HG02884 (cell line): ENCODE measurements around the gene CALHM4.
A peak's percentile ranks its signal among the peaks of the same experiment; 100 is the strongest.

Experiments
- ATAC-seq: cut with Tn5 transposase; IDR thresholded peaks from one replicate; pipeline ENCODE4 v1.9.1; 2021; ENCODE audit warnings: mild to moderate bottlenecking, moderate library complexity; ENCODE audit not compliant: unreplicated experiment

The CALHM4 gene, protein sequence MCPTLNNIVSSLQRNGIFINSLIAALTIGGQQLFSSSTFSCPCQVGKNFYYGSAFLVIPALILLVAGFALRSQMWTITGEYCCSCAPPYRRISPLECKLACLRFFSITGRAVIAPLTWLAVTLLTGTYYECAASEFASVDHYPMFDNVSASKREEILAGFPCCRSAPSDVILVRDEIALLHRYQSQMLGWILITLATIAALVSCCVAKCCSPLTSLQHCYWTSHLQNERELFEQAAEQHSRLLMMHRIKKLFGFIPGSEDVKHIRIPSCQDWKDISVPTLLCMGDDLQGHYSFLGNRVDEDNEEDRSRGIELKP

GRCh38 chr6:116553451-116553850 is at the start of gene CALHM4:
CALHM4 (plus strand) TSS chr6:116553751; CDS start chr6:116553794, 43 bp downstream.
- no peak for ATAC-seq

GRCh38 chr6:116507324-116507723 is 46.2 kb upstream of the CALHM4 start:
- ATAC-seq: no peak

GRCh38 chr6:116508527-116508926 is 45.0 kb upstream of the CALHM4 start:
- no peak for ATAC-seq

DNA sequence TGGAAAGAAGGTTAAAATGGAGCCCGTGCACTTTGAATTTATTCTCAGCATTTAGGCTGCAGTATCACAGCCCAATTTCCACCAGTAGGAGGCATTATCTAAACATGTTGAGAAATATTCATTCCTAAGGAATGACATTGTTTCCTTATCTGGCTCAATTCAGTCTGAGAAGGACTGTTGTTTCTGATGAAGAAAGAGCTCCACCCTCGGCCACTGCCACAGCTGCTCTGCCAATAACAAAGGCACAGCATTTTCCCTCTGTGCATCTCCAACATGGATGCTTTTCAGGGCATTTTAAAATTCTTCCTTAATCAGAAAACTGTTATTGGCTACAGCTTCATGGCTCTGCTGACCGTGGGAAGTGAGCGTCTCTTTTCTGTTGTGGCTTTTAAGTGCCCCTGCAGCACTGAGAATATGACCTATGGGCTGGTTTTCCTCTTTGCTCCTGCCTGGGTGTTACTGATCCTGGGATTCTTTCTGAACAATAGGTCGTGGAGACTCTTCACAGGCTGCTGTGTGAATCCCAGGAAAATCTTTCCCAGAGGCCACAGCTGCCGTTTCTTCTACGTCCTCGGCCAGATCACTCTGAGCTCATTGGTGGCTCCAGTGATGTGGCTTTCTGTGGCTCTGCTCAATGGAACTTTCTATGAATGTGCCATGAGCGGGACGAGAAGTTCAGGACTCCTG is 42.0 kb upstream of the CALHM4 start, which contains the start of gene CALHM5:
Gene CALHM5 (plus strand): TSS at position 216 of the 687 bp plus-strand sequence. CDS start 58 bp downstream, at position 274.
- no peak for ATAC-seq

DNA sequence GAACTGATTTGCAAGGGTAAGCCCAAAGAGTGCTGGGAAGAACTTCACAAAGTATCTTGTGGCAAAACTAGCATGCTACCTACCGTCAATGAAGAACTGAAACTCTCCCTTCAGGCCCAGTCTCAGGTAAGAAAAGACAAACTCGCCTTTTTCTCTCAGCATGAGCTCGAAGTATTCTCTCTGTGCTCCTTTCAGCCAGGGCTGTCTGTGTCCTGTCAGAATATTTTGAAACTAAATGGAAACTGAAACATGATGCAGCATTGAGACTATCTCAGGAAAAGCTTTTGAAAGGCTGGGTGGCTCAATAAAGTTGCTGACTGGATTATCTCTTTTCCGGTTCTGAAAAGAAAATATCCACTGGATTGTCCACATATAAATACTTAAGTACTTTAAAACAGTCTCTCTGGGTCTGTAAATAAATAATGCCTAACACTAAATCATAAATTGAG is 41.4 kb upstream of the CALHM4 start:
- peak; percentile 85 for ATAC-seq

DNA sequence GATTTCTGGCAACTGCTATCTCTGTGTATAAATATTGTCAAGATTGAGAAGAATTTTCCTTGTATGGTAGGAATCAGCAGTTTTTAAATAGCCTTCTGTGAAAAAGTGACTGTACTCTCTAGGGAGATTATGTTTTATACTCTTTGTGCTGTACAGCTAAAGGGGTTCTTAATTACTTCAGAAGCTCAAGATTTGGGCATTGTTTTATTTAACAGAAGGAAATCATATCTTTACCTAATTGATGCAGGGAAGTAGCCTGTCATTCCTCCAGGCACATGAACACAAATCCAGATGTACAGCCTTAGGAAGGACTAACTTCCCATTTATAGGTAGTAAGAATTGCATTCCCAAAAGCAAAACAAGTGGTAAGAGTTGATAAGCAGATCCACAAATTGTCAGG is 40.8 kb upstream of the CALHM4 start:
- ATAC-seq: no peak

- ATAC-seq: no peak
Observed at GRCh38 chr6:116513224-116513875, 40.2 kb upstream of the CALHM4 start.

DNA sequence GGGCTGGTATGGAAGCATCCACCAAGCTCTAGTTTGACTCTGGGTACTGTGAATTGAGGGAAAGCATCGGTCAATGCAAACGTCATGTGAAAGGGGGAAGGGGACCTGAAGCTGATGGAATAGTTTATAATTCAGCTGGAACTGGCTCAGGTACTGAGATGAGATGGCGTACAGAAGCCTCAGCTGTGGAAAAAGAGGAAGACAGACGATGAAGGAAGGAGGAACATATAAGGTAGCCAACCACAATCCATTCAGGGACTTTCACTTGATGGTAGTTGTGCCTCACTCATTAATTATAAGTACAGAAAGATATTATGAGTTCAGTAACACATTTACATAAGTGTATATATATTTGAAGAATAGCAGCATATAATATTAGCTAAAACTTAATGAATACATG is 39.4 kb upstream of the CALHM4 start:
- ATAC-seq: no peak

GRCh38 chr6:116515141-116515540 is 38.4 kb upstream of the CALHM4 start:
- no peak for ATAC-seq

DNA sequence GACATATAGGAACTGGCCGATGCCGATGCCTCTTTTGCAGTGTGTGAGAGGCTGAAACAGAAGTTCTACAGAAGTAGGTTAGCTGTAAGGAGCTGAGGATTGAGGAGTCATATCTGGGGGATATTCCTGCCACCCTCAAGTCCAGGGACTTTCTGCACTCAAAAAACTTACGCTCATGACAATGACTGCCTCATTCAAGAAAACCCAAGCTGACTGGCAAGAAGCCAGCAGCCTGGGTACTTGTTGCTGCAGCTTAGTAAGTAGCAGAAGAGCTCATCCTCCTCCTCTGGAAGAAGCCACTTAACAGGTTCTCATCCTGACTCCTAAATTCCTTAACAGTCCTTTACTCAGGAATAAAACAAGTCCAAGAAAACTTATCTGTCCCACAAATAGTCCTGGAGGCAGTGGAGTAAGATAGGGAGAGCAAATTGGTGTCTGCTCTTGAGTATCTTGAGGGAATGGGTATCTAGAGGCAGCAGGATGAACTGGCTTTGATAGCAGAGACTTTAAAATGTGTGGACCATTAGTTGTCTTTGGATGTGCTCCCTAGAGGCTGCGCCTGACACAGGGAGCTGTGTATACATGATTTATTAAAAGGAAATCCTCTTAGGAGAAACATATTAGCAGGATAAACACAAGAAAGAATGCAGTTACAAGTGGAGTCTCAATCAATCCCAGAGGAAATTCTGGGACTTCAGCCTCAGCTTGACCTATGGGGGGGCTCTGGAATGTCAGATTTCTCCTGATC is 34.8 kb upstream of the CALHM4 start:
- ATAC-seq: no peak

DNA sequence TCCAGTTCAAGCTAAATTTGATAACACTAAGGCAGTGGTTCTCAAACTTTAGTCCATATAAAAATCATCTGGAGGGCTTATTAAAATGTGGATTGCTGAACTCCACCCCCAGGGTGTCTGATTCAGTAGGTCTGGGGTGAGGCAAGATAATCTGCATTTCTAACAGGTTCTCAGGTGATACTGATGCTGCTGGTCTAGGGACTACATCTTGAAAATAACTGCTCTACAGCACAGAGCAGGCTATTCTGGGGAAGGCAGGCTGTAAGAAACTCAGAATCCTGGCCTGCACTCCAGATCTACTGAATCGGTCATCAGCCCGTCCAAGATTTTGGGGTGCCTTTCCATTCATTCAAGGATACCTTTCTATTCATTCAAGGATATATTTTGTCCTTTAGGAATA is 30.7 kb upstream of the CALHM4 start:
- ATAC-seq: no peak

DNA sequence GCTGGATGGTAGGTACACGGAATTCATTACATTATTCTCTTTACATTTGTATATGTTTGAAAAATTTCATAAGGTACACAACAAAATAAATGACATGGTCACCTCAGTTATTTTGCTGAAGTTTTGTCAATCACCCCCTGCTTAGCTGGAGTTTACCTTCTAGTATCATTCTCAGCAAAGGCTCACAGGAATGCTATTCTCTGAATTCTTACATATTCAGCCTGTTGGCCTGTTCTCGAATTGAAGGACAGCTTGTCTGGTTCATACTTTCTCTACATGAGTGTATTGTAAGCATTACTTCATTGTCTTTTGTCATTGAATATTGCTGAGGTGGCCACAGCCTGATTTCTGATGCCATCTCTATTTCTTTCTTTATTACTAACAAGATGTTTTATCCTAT is 29.3 kb upstream of the CALHM4 start:
- ATAC-seq: no peak

DNA sequence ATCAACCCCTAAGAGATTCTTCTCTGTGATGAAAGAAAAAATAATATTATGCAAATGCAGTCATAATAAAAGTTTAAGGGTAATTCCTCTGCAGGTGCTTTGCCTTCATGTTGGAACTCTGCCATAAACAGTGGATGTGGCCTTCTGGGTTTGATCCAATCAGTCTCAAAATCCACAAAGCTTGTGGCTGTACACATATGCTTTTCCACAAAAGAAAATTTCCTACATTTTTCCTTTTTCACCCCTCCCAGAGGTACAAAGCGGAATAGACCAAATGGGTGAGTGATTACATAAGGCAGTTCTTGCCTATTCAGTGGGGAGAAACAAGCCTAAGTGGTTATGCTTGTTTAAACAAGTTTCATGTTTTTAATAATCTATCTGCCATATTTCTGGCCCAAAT is 25.4 kb upstream of the CALHM4 start:
- no peak for ATAC-seq

- no peak for ATAC-seq
Observed at GRCh38 chr6:116528780-116529179, 24.8 kb upstream of the CALHM4 start.

DNA sequence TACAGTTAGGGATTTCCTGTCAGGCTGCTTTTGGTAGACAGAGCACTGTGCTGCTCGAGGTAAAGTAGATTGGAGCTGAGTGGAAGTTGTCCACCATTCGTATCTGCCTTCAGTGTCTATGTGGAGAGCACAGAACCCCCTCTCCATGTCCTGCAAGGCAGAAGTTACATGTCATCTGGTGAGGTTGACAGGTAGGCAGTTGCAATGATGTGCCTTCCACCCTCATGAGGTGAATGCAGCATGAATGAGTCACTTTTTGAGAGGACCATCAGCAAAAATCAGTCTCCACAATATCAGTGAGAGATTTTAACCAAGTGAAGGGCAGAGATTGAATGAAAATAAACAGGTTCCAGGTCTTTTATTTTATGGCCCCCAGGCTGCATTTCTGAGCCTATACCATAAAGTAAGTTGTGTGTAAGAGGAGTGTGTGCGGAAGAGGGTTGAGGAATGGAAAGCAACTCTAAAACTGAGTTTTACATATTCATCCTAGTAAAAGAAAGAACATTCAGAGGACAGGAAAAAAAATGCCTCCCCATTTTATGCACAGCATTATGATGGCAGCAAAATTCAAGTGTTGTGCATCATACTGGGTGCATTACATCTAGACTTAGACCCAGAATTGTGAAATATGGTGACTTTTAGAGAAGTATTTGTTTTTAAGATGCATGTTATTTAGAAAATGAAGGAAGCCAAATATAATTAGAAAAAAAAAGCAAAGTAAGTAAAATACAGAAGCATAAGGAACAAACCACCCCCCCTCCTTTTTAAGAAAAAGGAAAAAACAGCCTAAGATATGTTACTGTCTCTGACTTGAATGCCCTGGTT is 23.9 kb upstream of the CALHM4 start:
- ATAC-seq: no peak

GRCh38 chr6:116530436-116530835 is 23.1 kb upstream of the CALHM4 start:
- no peak for ATAC-seq

DNA sequence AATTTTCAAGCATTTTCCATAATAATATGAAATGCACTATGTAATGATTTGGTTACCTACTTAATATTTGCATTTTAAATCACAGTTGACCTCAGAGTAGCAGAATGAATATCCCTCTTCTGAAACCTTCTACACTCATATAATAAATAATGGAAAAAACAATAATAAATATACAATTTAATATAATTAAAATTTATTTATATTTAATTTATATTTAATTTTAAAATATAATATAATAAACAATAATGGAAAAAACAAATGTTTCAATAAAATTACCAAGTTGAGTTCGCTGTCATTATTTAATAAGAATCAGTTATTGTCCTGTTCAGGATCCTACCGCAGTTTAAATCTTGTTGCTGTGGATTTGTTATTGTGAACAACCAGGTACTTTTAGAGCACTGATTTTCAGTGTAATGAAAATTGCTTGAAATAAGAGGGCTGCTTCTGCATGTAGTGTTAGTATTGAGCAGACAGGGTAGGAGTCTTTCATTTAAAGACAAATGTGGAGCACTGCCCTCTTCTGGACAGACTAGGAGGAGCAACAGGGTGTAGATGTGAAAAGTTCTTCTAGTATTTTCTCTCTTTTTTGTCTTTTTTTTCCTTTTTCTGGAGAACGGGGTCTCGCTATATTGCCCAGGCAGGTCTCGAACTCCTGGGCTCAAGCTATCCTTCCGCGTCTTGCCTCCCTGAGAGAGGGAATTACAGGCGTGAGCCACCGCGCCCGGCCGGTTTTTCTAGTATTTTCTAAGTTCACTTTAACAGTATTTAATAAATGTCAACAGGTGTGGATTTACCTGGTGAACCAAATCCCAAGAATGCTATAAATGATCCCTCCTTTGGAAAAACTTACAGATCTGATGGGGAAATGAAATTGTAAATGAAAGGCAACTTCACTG is 21.6 kb upstream of the CALHM4 start:
- ATAC-seq: peak; percentile 72

DNA sequence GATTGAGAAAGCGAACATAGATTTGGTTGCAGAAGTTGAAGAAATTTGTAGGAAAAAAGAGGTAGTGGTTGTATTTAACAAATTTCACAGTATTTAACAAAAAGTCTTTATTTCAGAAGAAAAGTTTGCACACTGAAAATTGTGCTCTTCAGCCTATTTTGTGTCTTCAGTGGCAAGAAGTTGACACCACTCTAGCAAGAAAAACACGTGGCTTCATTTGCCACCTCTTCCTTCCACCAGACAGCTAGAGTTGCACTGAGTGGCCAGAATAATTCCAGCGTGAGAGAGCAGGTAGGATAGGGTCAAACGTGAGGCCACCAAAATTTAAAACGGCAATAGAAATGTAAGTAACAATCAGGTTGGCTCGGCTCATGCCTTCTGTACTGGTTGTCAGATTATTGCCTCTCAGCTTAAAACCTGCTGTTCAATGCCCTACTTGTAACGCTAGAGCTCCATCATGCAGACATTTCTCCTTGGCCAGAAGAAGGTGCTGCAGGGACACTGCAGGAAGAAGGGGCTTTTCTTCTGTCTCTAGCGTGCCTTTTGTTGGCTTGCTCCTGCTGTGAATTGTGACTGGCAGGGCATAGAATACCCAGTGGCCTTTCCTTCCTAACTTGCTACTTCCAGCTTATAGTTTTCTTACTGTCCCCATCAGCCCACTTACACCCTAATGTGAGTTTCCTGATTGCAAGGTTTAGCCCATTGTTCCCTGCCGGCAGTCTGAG is 20.2 kb upstream of the CALHM4 start:
- ATAC-seq: no peak

GRCh38 chr6:116535109-116535508 is 18.4 kb upstream of the CALHM4 start:
- ATAC-seq: no peak
